IMR-90 (cell line): Measurements from ENCODE around the gene MPV17. TPM values are rescaled to one million over a fixed set of nuclear protein-coding genes. Genes with fewer than 3 reads are reported as not detected.

Source experiments
- ATAC-seq: fragments of 200-7000 bp; cut with Tn5 transposase; 2 replicates; pipeline ENCODE4 v1.9.1; 2020; ENCODE audit warnings: low read depth, mild to moderate bottlenecking, moderate library complexity
- BruUV-seq: library from RNA; stranded (reverse); fragments of 400-500 nt; replicated peaks from 2 replicates; lab custom pipeline; 2021; lab: Mats Ljungman, UMichigan
- CTCF ChIA-PET: fragments of 300-600 bp; formaldehyde crosslinking; extraction: SDS; loops from one replicate; lab custom pipeline; 2021; ENCODE audit warnings: antibody characterized with exemption; lab: Yijun Ruan, JAX
- POLR2A ChIA-PET: fragments of 300-600 bp; sonication (Branson Sonifier 250); formaldehyde crosslinking; loops from one replicate; lab custom pipeline; 2022; ENCODE audit warnings: antibody characterized with exemption; ENCODE audit not compliant: unreplicated experiment; lab: Charles Lee
- DNase-seq: peaks from one replicate; pipeline ENCODE4 v3.0.0; 2013
- H2AFZ ChIP-seq: replicated peaks from 2 replicates; pipeline ENCODE3; 2013; ENCODE audit warnings: low read length, mild to moderate bottlenecking; ENCODE audit not compliant: poor library complexity
- H2AK5ac ChIP-seq: 2 replicates; pipeline ENCODE4 v1.6.1; 2013; ENCODE audit warnings: low read depth, low read length, inconsistent platforms
- H2AK9ac ChIP-seq: replicated peaks from 2 replicates; pipeline ENCODE3; 2013; ENCODE audit warnings: mild to moderate bottlenecking, low read depth, low read length, moderate library complexity; ENCODE audit not compliant: poor library complexity
- H2BK120ac ChIP-seq: 2 replicates; pipeline ENCODE4 v1.6.1; 2013; ENCODE audit warnings: low read depth, low read length, inconsistent platforms
- H2BK15ac ChIP-seq: 3 replicates; pipeline ENCODE4 v1.6.1; 2013; ENCODE audit warnings: low read depth, low read length, inconsistent platforms
- H2BK20ac ChIP-seq: 2 replicates; pipeline ENCODE4 v1.6.1; 2013; ENCODE audit warnings: low read depth, mild to moderate bottlenecking, inconsistent platforms, low read length, moderate library complexity
- H2BK5ac ChIP-seq: 2 replicates; pipeline ENCODE4 v1.6.1; 2013; ENCODE audit warnings: mild to moderate bottlenecking, low read depth, low read length, inconsistent platforms; ENCODE audit not compliant: poor library complexity, severe bottlenecking
- H3K14ac ChIP-seq: replicated peaks from 2 replicates; pipeline ENCODE4 v1.6.1; 2013; ENCODE audit warnings: low read depth, low read length, inconsistent platforms
- H3K18ac ChIP-seq: 2 replicates; pipeline ENCODE4 v1.6.1; 2013; ENCODE audit warnings: low read depth, low read length, control low read depth
- H3K23ac ChIP-seq: 2 replicates; pipeline ENCODE4 v1.6.1; 2013; ENCODE audit warnings: low read depth, low read length, inconsistent platforms
- H3K27ac ChIP-seq: 2 replicates; pipeline ENCODE4 v1.5.1; 2013; ENCODE audit warnings: mild to moderate bottlenecking, control low read depth, low read length; ENCODE audit not compliant: insufficient read depth
- H3K27me3 ChIP-seq: 2 replicates; pipeline ENCODE4 v1.6.1; 2013; ENCODE audit warnings: low read length; ENCODE audit not compliant: control insufficient read depth, insufficient read depth
- H3K36me3 ChIP-seq: 2 replicates; pipeline ENCODE4 v1.6.1; 2013; ENCODE audit warnings: low read length, mixed read lengths; ENCODE audit not compliant: control insufficient read depth, insufficient read depth
- H3K4ac ChIP-seq: 2 replicates; pipeline ENCODE4 v1.6.1; 2013; ENCODE audit warnings: low read depth, low read length, inconsistent platforms
- H3K4me1 ChIP-seq: 2 replicates; pipeline ENCODE4 v1.6.1; 2013; ENCODE audit warnings: low read length, mixed read lengths; ENCODE audit not compliant: control insufficient read depth, insufficient read depth
- H3K4me2 ChIP-seq: 2 replicates; pipeline ENCODE4 v1.6.1; 2013; ENCODE audit warnings: low read depth, mild to moderate bottlenecking, control low read depth, low read length, moderate library complexity
- H3K4me3 ChIP-seq: 2 replicates; pipeline ENCODE4 v1.5.1; 2013; ENCODE audit warnings: low read depth, mild to moderate bottlenecking, control low read depth, low read length, moderate library complexity; ENCODE audit not compliant: insufficient read depth
- H3K56ac ChIP-seq: 2 replicates; pipeline ENCODE4 v1.6.1; 2013; ENCODE audit warnings: low read length, inconsistent platforms; ENCODE audit not compliant: insufficient read depth; ENCODE audit errors: extremely low read depth
- H3K79me1 ChIP-seq, 2 experiments: 2 replicates each; pipeline ENCODE4 v1.6.1; 2013; ENCODE audit warnings: low read length in 2 of 2, inconsistent platforms in 1 of 2, low read depth in 1 of 2
- H3K9ac ChIP-seq: 2 replicates; pipeline ENCODE4 v1.6.1; 2013; ENCODE audit warnings: low read depth, low read length, control low read depth
- H3K9me1 ChIP-seq: 2 replicates; pipeline ENCODE4 v1.6.1; 2013; ENCODE audit warnings: low read length, inconsistent platforms; ENCODE audit not compliant: insufficient read depth
- H3K9me3 ChIP-seq: 2 replicates; pipeline ENCODE4 v1.6.1; 2013; ENCODE audit warnings: low read length; ENCODE audit not compliant: control insufficient read depth, insufficient read depth
- H4K20me1 ChIP-seq: 2 replicates; pipeline ENCODE4 v1.6.1; 2013; ENCODE audit warnings: low read length, inconsistent platforms; ENCODE audit not compliant: insufficient read depth
- H4K5ac ChIP-seq: 2 replicates; pipeline ENCODE4 v1.6.1; 2013; ENCODE audit warnings: mild to moderate bottlenecking, low read depth, low read length, control low read depth
- H4K8ac ChIP-seq, 2 experiments: 2 replicates each; pipeline ENCODE4 v1.6.1; 2013; ENCODE audit warnings: low read depth in 2 of 2, low read length in 2 of 2, control low read depth in 1 of 2, inconsistent platforms in 1 of 2
- H4K91ac ChIP-seq: 2 replicates; pipeline ENCODE4 v1.6.1; 2013; ENCODE audit warnings: low read depth, low read length, inconsistent platforms; ENCODE audit not compliant: insufficient read depth
- MAZ ChIP-seq: IDR thresholded peaks from 2 replicates; pipeline ENCODE4 v1.6.1; 2012; ENCODE audit warnings: low read depth, mild to moderate bottlenecking, low read length, improper control_type of control experiment, moderate library complexity, borderline replicate concordance
- RFX5 ChIP-seq: IDR thresholded peaks from 2 replicates; pipeline ENCODE4 v1.8.0; 2012; ENCODE audit warnings: low read depth, mild to moderate bottlenecking, low read length, moderate library complexity
- SMC3 ChIP-seq: fragments of 150-350 bp; IDR thresholded peaks from 2 replicates; pipeline ENCODE4 v1.6.1; 2016; ENCODE audit warnings: low read depth, mild to moderate bottlenecking, antibody characterized with exemption, low read length, moderate library complexity
- WGBS, 2 experiments: methylation state at CpG; one replicate each; pipeline versions ENCODE4 v1.1.5 to v1.1.7; 2013; ENCODE audit warnings: missing lambda C conversion rate in 2 of 2; ENCODE audit not compliant: insufficient read length in 1 of 2; ENCODE audit errors: extremely low coverage in 2 of 2; 5-methylcytosine and 5-hydroxymethylcytosine counted together
- dilution Hi-C: fragments of 300-500 bp; cut with HindIII; formaldehyde crosslinking; loops from one replicate; pipeline ENCODE4 v1.14.3; 2018; ENCODE audit warnings: low sequenced_read_pairs; ENCODE audit not compliant: unreplicated experiment
- in situ Hi-C: fragments of 300-500 bp; cut with MboI; formaldehyde crosslinking; loops from 3 replicates; pipeline ENCODE4 v1.14.3; 2019; ENCODE audit warnings: low sequenced_read_pairs, inconsistent platforms, mixed read lengths
- intact Hi-C: fragments of 100-400 bp; cut with micrococcal nuclease; formaldehyde crosslinking; loops from 2 replicates; pipeline ENCODE4 v1.10.0; 2022
- polyA plus RNA-seq, 3 experiments: library from polyadenylated mRNA; depleted of rRNA; stranded (reverse); fragments of >200 nt; gene quantifications; 2 replicates each; pipeline ENCODE4 v1.2.3, GENCODE V29; 2012; ENCODE audit warnings: low replicate concordance in 1 of 3
- total RNA-seq: library from RNA; depleted of rRNA; stranded (reverse); fragments of >200 nt; gene quantifications from 2 replicates; pipeline ENCODE4 v1.2.3, GENCODE V29; 2012

The MPV17 gene
- total and polyA plus RNA-seq, 2 of the 4 experiments (the other 2 are of a cell fraction), result 70.4 to 160 TPM

- H3K9me1 ChIP-seq, result no peaks in the 10 kb centered on the region; the same call in 1 of the 2 replicates
- no peak within 1 kb of the TSS for H2AK5ac ChIP-seq
- no peak within 1 kb of the TSS for H3K14ac ChIP-seq
- no peak within 1 kb of the TSS for H2AK9ac ChIP-seq
- no peaks in the 10 kb centered on the region for H3K79me1 ChIP-seq
- no peaks in the 10 kb centered on the region for H3K36me3 ChIP-seq
- no peak within 1 kb of the TSS for H2BK5ac ChIP-seq
- no peak within 1 kb of the TSS for H3K18ac ChIP-seq
- H4K5ac ChIP-seq, result no peak within 1 kb of the TSS
- no peak within 1 kb of the TSS for H3K9ac ChIP-seq
- no TSS peak for BruUV-seq
- H3K27ac ChIP-seq, result no peak within 1 kb of the TSS
- 1% methylated on average over 37 of the region's 96 CpGs; no CpG with 5 or more reads in 1 of the 2 experiments for WGBS, 2 experiments
- no peak within 1 kb of the TSS for H2BK15ac ChIP-seq
- no peaks in the 10 kb centered on the region; the same call in 1 of the 2 replicates for H3K9me3 ChIP-seq
- H3K27me3 ChIP-seq, result peaks cover 84% of the 10 kb centered on the region
- TF ChIP-seq MAZ (0 out of 2 replicates have a peak, but pooled peaks have one; percentile 13), RFX5 (no peak), SMC3 (no peak)
- H3K4me1 ChIP-seq, result peaks cover 4% of the 10 kb centered on the region; the same call in 1 of the 2 replicates
- DNase-seq, result no peak
- no peak within 1 kb of the TSS for H2BK20ac ChIP-seq
- no peaks in the 10 kb centered on the region for H4K20me1 ChIP-seq
- H3K4me3 ChIP-seq, result no peak within 1 kb of the TSS; the same call in 1 of the 2 replicates
- H3K4ac ChIP-seq, result no peak within 1 kb of the TSS
- in situ Hi-C loops, result no loop called here
- no peak within 1 kb of the TSS for H2BK120ac ChIP-seq
- intact Hi-C loops, result no loop called here
- H3K56ac ChIP-seq, result no peak within 1 kb of the TSS
- H3K4me2 ChIP-seq, result peak within 1 kb of the TSS; percentile 54; the same call in 1 of the 2 replicates
- no peak within 1 kb of the TSS for H4K91ac ChIP-seq
- ChIA-PET POLR2A (no interaction called here), CTCF (interaction anchor here (1.0 to 2.8 kb wide), 3 partner anchors 20 to 41 kb away, joined by 3 to 8 read pairs (median 4); partner anchors contain the start of gene TRIM54)
- dilution Hi-C loops, result no loop called here
- no peak within 1 kb of the TSS for H4K8ac ChIP-seq
- peak within 1 kb of the TSS; percentile 77 for H3K23ac ChIP-seq
- peak; percentile 81 for ATAC-seq
- peak within 1 kb of the TSS; percentile 92 for H2AFZ ChIP-seq
These were observed 60.3 kb downstream of the MPV17 start, which contains the start of gene SLC30A3 for GRCh38 chr2:27262379-27263286. TSS of gene SLC30A3 (minus strand) at chr2:27263047. CDS start at chr2:27262906, 141 bp downstream.
